NCI-H1417 treated with DMSO at 0.1 percent for 48 hours (cell line): ENCODE data around the gene PROSER2.

Experiments
- DNase-seq: peaks from one replicate; lab custom pipeline; 2025; lab: John Stamatoyannopoulos, UW

The PROSER2 gene

DNA sequence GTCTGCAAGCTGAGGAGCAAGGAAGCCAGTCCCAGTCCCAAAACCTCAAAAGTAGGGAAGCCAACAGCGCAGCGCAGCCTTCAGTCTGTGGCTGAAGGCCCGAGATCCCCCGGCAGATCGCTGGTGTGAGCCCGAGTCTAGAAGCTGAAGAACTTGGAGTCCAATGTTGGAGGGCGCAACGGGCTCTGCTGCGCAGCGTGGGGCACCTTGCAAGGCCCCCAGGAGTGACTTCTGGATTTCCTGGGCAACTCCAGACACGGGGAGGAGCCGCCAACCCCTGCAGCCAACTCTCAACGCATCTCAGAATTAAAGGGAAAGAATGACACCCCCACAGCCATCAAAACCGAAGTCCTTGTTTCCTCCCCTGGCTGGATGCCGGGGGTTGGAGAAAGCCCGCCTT, 18.8 kb upstream of the PROSER2 start:
- DNase-seq = no peak

GRCh38 chr10:11805792-11806191, 17.4 kb upstream of the PROSER2 start:
- DNase-seq = no peak

DNA sequence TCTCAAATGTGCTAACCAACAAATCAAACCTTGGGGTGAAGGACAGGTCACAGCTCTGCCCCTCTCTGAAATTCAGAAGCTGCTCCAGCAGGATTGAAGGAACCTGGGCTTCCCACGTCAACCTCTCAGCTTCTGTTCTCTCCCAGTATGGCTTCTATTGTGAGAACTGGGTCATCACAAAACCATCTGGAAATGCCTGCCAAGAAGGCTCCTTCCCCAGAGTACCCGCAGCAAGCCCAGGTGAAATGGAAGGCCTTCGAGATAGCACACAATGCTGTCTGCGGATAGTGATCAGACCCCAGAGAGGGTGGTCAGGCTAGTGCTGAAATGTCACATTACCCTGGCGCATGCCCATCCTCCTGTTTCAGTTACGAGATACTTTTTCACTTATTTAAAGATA, 16.4 kb upstream of the PROSER2 start:
- no peak for DNase-seq

DNA sequence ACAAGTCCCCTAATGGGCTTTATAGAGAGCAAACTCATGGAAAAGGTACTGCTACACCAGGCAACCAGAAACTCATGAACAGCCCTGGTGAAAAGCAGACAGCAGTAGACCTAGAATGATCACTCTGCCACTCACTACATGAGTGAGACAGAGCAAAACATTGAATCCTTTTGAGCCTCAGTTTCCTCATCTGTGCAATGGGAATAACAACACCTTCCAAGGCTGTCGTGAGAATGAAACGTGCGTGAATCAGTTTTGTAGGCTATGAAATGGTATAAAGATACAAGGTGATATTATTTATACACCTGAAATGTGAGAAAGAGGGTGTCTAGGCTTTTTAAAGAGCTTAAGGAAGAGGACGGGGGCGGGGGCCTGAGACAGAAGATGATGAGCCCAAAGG, 14.3 kb upstream of the PROSER2 start:
- DNase-seq = no peak

GRCh38 chr10:11810313-11810766, 12.8 kb upstream of the PROSER2 start:
- no peak for DNase-seq

- DNase-seq = no peak
These were observed 12.2 kb upstream of the PROSER2 start for GRCh38 chr10:11810973-11811372.

DNA sequence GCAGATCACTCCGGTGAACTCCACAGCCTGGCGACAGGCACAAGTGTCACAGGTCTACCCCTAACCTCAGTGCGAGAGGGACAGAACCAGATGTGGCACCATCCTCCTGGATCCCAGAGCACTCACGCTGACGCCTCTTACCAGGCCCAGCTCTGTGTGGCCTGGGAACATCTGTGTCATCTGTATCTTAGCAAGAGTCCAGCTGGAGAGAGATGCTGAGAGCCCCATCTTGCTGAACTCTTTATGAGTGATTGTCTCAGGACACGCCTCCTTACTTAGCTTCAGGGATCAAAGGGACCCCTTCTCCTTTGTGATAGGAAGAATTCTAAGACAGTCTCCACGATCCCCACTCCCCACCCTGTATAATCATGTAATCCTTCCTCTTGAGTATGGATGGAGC, 10.0 kb upstream of the PROSER2 start:
- no peak for DNase-seq

- DNase-seq = no peak
These were observed 9.1 kb upstream of the PROSER2 start for GRCh38 chr10:11813855-11814567.

DNA sequence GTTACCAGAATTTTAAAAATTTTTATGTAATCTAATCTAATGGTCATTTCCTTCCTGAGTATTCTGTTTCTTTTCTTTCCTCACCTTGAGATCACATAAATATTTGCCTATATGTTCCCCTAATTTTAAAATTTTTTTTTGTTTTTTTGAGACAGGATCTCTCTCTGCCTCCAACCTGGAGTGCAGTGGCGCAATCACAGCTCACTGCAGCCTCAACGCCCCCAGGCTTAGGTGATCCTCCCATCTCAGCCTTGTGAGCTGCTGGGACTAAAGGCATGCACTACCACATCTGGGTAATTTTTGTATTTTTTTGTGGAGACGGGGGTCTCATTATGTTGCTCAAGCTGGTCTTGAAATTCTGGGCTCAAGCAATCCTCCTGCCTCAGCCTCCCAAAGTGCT, 4.1 kb upstream of the PROSER2 start:
- DNase-seq = no peak

GRCh38 chr10:11822026-11822756, 965 bp upstream of the PROSER2 start:
- DNase-seq = no peak

DNA sequence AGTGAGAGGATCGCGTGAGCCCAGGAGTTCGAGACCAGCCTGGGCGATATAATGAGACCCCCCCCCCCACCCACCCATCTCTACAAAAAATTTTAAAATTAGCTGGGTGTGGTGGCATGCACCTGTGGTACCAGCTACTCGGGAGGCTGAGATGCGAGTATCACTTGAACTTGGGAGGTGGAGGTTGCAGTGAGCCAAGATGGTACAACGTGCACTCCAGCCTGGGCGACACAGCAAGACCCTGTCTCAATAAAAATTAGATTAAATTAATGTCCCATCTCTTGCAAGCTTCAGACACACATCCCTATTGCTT, 391 bp upstream of the PROSER2 start:
- DNase-seq = no peak

- DNase-seq = no peak
These were observed 812 bp downstream of the PROSER2 start for GRCh38 chr10:11823989-11824346.

DNA sequence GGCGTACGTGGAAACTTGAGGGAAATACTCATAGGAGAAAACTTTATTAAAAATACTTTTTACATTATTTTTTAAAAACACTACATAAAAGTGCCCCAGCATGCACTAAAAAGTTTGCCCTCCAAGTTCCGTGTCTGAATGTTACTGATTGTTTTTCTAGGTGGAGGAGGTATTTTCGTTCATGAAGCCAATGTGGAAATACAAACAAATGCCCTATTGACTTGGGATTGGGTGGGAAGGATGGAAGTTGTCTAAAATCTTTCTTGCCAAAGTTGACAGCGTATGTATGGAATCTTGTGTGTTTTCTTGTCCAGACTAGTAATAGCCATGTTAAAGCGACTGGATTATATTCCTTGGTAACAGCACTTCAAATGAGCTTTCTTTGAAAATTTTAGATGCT, 1.2 kb downstream of the PROSER2 start:
- DNase-seq = no peak

DNA sequence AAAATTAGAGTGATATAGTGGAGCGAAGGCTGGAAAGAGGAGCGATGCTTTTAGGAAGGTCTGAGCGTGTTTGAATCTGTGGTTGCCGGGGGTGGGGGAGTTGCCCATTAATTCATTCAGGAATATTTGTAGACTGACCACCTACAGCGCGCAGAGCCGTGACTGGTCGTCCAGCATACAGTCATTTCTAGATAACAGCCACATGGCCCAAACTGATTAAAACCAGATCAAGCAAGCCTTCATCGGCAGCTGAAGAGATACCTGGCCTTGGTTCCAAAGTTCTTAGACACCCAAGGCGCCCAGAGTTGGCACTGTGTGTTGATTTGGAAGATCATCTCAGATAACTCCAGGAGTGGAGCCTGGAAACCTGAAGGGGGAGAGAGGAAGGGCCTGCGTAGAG, 1.7 kb downstream of the PROSER2 start:
- DNase-seq = no peak

GRCh38 chr10:11825796-11826414, 2.7 kb downstream of the PROSER2 start:
- no peak for DNase-seq

GRCh38 chr10:11827006-11827405, 3.9 kb downstream of the PROSER2 start:
- no peak for DNase-seq

DNA sequence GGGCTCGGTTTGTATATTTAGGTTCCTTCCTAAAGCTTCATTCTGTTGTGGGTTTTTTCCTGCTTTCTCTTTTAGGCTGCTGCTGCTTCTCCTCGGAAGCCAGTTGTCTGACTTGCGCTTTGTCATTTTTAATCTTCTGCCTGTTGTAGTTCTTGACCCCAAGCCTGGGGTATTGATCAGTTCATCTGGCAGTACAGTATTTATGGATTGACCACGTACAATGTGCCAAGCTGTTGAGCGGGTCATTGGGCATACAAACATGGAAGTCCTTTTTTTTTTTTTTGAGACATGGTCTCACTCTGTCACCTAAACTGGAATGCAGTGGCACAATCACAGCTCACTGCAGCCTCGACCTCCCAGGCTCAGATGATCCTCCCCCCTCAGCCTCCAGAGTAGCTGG, 4.3 kb downstream of the PROSER2 start:
- no peak for DNase-seq

- DNase-seq = no peak
These were observed 5.6 kb downstream of the PROSER2 start for GRCh38 chr10:11828682-11829284.

DNA sequence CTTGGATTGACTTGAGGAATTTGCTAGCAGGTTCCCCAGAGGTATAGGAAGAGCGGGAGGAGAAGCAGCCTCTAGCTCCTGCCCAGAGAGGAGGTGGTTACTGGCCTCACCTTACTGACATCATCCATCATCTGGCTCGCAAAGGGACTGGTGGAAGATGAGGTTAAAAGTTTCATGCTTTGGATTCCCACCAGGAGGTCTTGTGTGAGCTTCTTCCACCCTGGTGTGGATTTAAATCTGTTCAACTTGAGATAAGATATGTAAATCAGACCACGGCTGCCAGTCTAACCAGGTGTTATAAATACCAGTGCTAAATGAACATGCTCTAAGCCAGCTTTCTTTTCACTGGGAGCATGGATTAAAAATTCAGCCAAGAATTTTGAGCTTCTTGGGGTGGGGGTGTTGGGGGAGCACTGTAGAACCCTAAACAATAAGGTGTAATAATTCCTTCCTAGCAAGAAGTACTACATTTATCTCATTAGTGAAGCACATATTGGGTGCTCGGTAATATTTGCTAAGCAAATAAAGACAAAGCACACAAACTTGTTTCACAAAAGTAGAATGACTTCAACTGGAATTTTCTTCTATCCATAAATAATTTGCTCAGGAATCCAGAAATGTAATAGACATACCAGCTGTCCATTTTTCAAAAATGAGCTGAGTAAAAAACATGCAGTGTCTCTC, 7.8 kb downstream of the PROSER2 start:
- DNase-seq = no peak

- no peak for DNase-seq
These were observed 8.4 kb downstream of the PROSER2 start for GRCh38 chr10:11831520-11831951.

DNA sequence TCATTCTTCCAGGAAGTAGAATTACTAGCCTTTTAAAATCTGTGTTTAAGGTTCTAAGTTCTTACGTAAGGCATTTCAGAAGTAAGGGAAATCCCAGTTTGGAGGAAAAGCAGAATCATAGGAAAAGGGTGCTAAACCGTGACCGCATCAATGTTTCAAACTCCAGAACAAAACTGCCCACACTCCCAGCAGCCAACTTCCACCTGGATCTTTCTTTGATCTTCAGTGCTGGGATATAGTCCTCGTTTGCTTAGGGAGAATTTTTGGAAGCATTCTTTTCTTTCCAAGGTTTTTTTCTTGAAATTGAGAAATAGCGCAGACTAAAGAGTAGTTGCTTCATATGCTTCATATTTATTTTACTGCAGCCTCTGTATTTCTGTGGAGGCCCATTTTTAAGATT, 8.9 kb downstream of the PROSER2 start:
- no peak for DNase-seq

GRCh38 chr10:11835061-11835460, 11.9 kb downstream of the PROSER2 start:
- DNase-seq = no peak
